SK-N-MC (cell line): ENCODE data around the gene CIITA.
"Not testable (repeated sequence)": the region's sequence is repeated elsewhere in the genome, so short reads cannot be mapped to it uniquely, and the experiment has no call there.

ENCODE experiments used
- DNase-seq: peaks from one replicate; pipeline ENCODE4 v3.0.0-alpha.2; 2011; ENCODE audit warnings: low read depth, low spot score
- H3K27ac ChIP-seq: fragments of 200-600 bp; sonication (generic); 2 replicates; pipeline ENCODE4 v1.5.1; 2016; ENCODE audit warnings: mixed run types
- H3K36me3 ChIP-seq: fragments of 200-600 bp; sonication (generic); 2 replicates; pipeline ENCODE4 v1.6.1; 2017; ENCODE audit warnings: antibody characterized with exemption, low read length, mixed read lengths; ENCODE audit not compliant: insufficient read depth
- H3K4me3 ChIP-seq: fragments of 200-600 bp; sonication (generic); 2 replicates; pipeline ENCODE4 v1.5.1; 2016
- H3K9ac ChIP-seq: fragments of 200-600 bp; sonication (generic); 2 replicates; pipeline ENCODE4 v1.8.0; 2017; ENCODE audit warnings: mixed run types, mixed read lengths; ENCODE audit not compliant: insufficient read length
- H3K9me3 ChIP-seq: fragments of 200-600 bp; sonication (generic); 2 replicates; pipeline ENCODE4 v1.6.1; 2017; ENCODE audit warnings: low read depth, mild to moderate bottlenecking, antibody characterized with exemption, low read length, moderate library complexity, mixed read lengths
- EZH2 ChIP-seq: fragments of 200-600 bp; sonication (generic); IDR thresholded peaks from one replicate; pipeline ENCODE4 v1.6.1; 2017; ENCODE audit warnings: antibody characterized with exemption
- FOXP2 ChIP-seq: optimal IDR thresholded peaks from 2 replicates; pipeline ENCODE3; 2011; ENCODE audit warnings: mild to moderate bottlenecking, moderate library complexity; ENCODE audit not compliant: insufficient read depth; ENCODE audit errors: extremely low read length, control extremely low read depth
- POLR2AphosphoS5 ChIP-seq: IDR thresholded peaks from 2 replicates; pipeline ENCODE4 v1.6.1; 2012; ENCODE audit warnings: mild to moderate bottlenecking, low read depth, low read length, borderline replicate concordance

Gene CIITA

DNA sequence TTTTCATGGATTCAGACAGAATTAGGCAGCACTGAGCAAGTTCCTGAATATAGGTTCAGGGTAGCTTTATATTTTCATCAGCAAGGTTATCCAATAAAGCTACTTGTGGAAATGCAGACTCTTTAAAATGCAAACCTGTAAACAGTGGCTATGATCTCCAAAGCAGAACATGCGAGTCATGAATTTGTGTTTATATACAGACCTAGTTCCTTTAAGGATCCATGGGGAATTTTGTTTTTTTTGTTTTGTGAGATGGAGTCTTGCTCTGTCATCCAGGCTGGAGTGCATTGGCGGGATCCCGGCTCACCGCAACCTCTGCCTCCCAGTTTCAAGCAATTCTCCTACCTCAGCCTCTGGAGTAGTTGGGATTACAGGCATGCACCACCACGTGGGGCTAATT is 82.2 kb downstream of the CIITA start:
- H3K4me3 ChIP-seq: no peak overlapping the region
- DNase-seq: no peak
- H3K36me3 ChIP-seq: peaks cover 3% of the 10 kb centered on the region
- TF ChIP-seq FOXP2 (no peak), POLR2AphosphoS5 (no peak), EZH2 (no peak)
- H3K9me3 ChIP-seq: no peaks in the 10 kb centered on the region
- H3K27ac ChIP-seq: no peak overlapping the region
- no peak overlapping the region for H3K9ac ChIP-seq

- Histone ChIP-seq H3K9me3 (no peaks in the 10 kb centered on the region), H3K9ac (no peak overlapping the region), H3K36me3 (peaks cover 3% of the 10 kb centered on the region), H3K4me3 (no peak overlapping the region), H3K27ac (no peak overlapping the region)
- TF ChIP-seq FOXP2 (no peak), POLR2AphosphoS5 (no peak), EZH2 (no peak)
- no peak for DNase-seq
These were observed 84.2 kb downstream of the CIITA start for GRCh38 chr16:10961231-10961630.

GRCh38 chr16:10964039-10964890 is 87.3 kb downstream of the CIITA start:
- Histone ChIP-seq H3K4me3 (no peak overlapping the region), H3K9ac (no peak overlapping the region), H3K36me3 (peaks cover 3% of the 10 kb centered on the region), H3K9me3 (no peaks in the 10 kb centered on the region), H3K27ac (no peak overlapping the region)
- TF ChIP-seq EZH2 (no peak), POLR2AphosphoS5 (no peak), FOXP2 (no peak)
- no peak for DNase-seq

DNA sequence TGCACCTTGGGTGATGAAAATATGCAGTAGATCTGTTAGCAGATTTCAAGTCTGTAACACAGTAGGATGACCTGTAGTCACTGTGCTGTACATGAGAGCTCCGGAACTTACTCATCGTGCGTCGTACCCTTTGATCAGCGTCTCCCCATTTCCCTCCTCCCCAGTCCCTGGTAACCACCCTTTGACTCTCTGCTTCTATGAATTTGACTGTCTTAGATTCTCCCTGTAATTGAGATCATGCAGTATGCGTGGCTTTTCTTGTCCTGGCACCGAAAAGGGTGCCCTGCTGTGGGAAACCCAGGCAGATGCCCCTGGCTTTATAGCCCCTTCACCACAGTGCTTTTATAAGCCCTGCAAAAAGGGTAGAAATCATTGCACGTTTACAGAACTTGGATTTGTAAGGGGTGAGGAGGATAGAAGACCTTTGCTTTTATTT is 87.9 kb downstream of the CIITA start:
- Histone ChIP-seq H3K4me3 (no peak overlapping the region), H3K9me3 (no peaks in the 10 kb centered on the region), H3K36me3 (peaks cover 3% of the 10 kb centered on the region), H3K9ac (no peak overlapping the region), H3K27ac (no peak overlapping the region)
- DNase-seq: no peak
- TF ChIP-seq EZH2: no peak
- TF ChIP-seq POLR2AphosphoS5: no peak
- TF ChIP-seq FOXP2: no peak

GRCh38 chr16:10965440-10966061 is 88.5 kb downstream of the CIITA start:
- TF ChIP-seq POLR2AphosphoS5 (no peak), FOXP2 (no peak), EZH2 (no peak)
- no peak overlapping the region for H3K4me3 ChIP-seq
- H3K9me3 ChIP-seq: no peaks in the 10 kb centered on the region
- no peak for DNase-seq
- no peak overlapping the region for H3K9ac ChIP-seq
- H3K27ac ChIP-seq: no peak overlapping the region
- H3K36me3 ChIP-seq: peaks cover 3% of the 10 kb centered on the region

DNA sequence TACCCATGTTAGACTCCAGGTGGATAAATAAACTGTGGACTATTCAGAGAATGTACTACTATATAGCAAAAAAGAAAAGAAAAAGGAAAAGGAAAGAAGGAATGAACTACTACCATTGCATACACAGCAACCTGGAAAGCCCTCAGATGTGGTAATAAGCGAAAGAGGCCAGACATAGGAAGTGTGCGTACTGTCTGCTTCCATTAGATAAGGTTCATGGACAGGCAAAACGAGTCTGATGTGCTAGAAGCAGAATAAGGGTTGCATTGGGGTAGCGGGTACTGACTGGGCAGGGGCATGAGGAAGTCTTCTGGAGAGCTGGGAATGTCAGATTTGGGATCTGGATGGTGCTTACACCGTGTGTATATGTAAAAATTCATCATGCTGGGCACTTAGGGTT is 89.1 kb downstream of the CIITA start:
- Histone ChIP-seq H3K9me3 (no peaks in the 10 kb centered on the region), H3K9ac (no peak overlapping the region), H3K36me3 (peaks cover 6% of the 10 kb centered on the region)

DNA sequence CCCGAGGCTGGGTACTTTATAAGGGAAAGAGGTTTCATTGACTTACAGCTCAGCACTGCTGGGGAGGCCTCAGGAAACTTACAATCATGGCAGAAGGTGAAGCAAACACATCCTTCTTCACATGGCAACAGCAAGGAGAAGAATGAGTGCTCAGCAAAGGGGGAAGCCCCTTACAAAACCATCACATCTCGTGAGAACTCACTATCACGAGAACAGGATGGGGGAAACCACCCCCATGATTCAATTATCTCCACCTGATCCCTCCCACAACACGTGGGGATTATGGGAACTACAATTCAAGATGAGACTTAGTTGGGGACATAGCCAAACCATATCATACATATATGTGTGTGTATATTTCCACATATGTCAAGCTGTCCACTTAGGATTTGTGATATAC is 89.6 kb downstream of the CIITA start:
- not testable (repeated sequence) for DNase-seq, H3K4me3 ChIP-seq, H3K36me3 ChIP-seq, H3K9me3 ChIP-seq, H3K27ac ChIP-seq, H3K9ac ChIP-seq

More for the DNA sequence above, 89.1 kb downstream of the CIITA start:
- DNase-seq: no peak
- TF ChIP-seq EZH2: no peak
- no peak for TF ChIP-seq FOXP2
- no peak for TF ChIP-seq POLR2AphosphoS5
- Histone ChIP-seq H3K27ac (no peak overlapping the region), H3K4me3 (no peak overlapping the region)

- H3K9ac ChIP-seq: no peak overlapping the region
- peaks cover 8% of the 10 kb centered on the region for H3K36me3 ChIP-seq
- TF ChIP-seq FOXP2 (no peak), POLR2AphosphoS5 (no peak), EZH2 (no peak)
- H3K27ac ChIP-seq: no peak overlapping the region
- no peak for DNase-seq
- H3K4me3 ChIP-seq: no peak overlapping the region
- H3K9me3 ChIP-seq: no peaks in the 10 kb centered on the region
These were observed 91.0 kb downstream of the CIITA start for GRCh38 chr16:10967986-10968385.

DNA sequence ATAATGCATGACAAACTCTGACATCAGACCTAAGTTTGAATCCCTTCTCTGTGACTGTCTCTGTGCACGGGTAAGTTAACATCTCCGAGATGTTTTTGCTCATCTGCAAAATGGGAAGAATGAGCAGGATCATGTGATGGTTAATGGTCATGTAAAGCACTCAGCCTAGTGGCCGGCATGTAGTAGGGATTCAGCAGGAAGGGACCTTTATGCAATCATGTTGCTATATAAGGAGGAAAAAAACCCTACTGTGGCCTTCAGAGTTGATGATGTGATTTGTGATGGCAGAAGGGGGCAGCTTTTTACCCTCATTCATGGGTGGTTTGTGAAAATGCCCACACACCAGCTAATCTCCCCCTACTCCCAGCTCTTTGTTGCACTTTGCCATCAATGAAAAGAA is 91.5 kb downstream of the CIITA start:
- Histone ChIP-seq H3K27ac (no peak overlapping the region), H3K9me3 (no peaks in the 10 kb centered on the region), H3K9ac (no peak overlapping the region), H3K4me3 (no peak overlapping the region), H3K36me3 (peaks cover 8% of the 10 kb centered on the region)
- no peak for TF ChIP-seq EZH2
- TF ChIP-seq FOXP2: no peak
- no peak for TF ChIP-seq POLR2AphosphoS5
- DNase-seq: no peak
